ENCODE data around the gene PCNP.
A peak's percentile ranks its signal among the peaks of the same experiment; 100 is the strongest.
"Not testable (repeated sequence)": the region's sequence is repeated elsewhere in the genome, so short reads cannot be mapped to it uniquely, and the experiment has no call there.

PCNP gene

DNA sequence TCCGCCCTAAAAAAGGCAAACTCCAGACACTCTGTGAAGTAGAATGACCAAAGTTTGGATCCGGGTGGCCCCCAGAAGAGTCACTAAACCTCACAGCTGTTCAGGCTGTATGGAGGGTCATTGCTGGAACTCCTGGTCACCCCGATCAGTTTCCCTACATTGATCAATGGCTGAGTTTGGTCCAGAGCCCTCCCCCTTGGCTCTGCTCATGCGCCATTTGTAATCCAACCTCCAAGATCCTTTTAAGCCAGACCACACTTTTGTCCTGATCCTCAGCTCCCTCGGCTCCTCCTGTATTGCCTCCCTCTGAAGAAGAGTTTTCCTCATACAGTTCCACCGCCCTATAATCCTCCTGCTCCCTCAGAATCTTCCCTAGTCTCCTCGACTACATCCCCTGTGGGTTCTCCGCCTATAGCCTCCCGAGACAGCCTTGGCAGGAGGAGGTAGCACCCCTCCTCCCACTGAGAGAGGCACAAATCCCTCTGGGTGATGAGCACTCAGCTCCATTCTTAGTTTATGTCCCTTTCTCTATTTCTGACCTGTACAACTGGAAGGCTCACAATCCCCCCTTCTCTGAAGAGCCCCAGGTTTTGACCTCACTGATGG is 60.7 kb downstream of the PCNP start:
- DNase-seq: no peak

DNA sequence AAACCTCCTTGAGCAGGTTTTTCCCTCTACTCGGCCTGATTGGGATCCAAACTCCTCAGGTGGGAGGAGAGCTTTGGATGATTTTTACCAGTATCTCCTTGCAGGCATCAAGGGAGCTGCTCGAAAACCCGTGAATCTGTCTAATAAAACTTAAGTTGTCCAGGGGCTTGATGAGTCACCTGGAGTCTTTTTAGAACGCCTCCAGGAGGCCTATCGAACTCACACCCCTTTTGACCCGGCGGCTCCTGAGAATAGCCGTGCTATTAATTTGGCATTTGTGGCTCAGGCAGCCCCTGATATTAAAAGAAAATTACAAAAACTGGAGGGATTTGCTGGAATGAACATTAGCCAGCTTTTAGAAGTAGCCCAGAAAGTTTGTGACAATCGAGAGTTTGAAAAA is 61.4 kb downstream of the PCNP start:
- no peak for DNase-seq

DNA sequence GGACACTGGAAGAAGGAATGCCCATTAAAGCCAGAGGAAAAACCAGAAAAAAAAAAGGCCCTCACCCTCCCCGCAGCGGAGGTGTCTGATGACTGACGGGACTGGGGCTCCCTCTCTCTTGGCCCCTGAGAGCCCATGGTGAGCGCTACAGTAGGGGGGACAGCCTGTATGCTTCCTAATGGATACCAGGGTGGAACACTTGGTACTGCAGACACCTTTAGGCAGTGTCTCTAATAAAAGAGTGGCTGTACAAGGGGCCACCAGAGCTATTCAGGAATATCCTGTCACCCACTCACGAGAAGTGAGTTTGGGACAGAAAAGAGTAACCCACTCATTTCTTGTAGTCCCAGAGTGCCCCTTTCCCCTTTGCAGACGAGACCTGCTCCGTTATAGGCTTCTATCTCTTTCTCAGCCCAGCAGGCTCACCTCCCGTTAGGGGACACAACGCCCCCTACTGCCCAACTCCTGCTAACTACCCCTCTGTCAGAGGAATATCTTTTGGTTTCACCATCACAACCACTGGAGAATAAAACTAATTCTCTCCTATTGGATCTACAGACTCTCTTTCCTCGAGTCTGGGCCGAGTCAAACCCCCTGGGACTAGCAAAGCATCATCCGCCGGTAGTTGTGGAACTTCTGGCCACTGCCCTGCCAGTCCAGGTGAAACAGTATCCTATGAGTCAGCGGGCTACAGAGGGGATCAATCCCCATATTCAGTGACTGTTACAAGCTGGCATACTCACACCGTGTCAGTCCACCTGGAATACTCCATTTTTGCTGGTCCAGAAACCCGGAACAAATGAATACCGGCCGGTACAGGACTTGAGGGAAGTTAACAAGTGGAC is 62.2 kb downstream of the PCNP start:
- peak; percentile 58 for DNase-seq

DNA sequence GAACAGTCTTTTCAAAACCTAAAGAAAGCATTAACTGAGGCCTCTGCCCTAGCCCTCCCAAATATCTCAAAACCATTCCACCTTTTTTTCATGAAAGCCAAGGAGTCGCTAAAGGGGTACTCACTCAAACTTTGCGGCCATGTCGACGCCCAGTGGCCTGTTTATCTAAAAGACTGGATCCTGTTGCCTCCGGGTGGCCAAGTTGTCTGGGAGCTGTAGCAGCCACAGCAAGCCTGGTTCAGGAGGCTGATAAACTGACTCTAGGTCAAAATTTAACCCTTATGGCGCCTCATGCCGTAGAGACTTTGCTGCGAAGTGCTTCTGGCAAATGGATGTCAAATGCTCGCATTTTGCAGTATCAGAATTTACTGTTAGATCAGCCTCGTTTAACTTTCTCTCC is 63.5 kb downstream of the PCNP start:
- DNase-seq: no peak

DNA sequence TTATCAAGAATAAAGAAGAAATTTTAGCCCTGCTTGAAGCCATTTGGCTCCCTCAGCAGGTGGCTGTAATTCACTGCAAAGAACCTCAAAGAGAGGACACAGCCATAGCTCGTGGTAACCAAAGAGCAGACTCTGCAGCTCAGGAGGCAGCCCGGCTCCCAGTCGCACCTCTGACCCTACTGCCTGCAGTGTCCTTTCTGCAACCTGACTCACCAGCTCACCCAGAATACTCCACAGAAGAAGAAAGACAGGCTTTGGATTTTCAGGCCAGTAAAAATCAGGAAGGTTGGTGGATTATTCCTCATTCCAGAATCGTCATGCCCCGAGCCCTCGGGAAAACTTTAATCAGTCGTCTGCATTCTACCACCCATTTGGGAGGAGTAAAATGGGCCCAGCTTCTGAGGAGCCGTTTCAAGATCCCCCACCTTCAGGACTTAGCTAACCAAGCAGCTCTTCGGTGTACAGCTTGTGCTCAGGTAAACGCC is 64.3 kb downstream of the PCNP start:
- DNase-seq: no peak

DNA sequence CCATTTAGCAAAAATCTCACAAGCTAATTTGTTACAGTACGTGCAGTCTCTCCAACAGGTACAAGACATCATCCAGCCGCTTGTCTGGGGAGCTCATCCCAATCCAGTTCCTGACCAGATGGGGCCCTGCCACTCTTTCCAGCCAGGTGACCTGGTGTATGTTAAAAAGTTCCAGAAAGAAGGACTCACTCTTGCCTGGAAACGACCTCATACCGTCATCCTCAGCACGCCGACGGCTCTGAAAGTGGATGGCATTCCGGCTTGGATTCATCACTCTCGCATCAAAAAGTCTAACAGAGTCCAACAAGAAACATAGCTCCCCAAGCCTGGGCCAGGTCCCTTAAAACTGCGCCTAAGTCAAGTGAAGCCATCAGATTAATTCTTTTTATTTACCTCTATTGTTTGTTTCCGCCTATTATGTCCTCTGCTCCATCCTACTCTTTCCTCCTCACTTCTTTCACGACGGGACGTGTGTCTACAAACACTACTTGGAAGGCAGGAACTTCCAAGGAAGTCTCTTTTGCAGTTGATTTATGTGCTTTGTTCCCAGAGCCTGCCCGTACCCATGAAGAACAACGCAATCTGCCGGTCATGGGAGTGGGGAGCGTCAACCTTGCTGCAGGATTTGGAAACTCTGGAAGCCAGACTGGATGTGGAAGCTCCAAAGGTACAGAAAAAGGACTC is 65.4 kb downstream of the PCNP start:
- DNase-seq: no peak

DNA sequence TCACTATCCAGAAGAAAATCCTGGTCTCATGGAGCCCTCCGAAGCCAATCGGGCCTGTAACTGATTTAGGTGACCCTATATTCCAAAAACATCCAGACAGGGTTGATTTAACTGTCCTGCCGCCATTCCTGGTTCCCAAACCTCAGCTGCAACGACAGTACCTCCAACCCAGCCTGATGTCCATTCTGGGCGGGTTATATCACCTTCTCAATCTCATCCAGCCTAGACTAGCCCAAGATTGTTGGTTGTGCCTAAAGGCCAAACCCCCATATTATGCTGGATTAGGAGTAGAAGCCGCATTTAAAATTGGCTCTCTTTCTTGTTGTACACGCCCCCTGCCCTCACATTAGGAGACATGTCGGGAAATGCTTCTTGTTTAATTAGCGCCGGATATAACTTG is 66.3 kb downstream of the PCNP start:
- DNase-seq: no peak

DNA sequence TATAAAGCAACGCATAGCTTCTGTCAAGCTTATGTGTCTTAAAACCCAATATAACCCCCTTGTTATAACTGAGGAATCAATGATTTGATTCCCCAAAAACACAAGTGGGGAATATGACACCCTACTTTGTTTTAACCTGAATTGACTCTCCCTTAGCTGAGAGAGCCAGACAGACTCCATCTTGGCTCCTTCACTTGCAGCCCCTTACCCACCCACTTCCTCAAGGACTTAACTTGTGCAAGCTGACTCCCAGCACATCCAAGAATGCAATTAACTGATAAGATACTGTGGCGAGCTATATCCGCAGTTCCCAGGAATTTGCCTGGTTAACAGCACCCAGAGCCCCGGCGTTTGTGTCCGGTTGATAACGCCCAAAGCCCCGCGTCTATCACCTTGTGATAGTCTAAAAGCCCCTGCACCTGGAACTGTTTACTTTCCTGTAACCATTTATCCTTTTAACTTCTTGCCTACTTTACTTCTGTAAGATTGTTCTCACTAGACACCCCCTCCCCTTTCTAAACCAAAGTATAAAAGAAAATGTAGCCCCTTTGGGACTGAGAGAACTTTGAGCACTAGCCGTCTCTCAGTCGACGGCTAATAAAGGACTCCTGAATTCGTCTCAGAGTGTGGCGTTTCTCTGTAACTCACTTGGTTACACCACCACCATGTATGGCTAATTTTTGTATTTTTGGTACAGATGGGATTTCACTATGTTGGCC is 67.6 kb downstream of the PCNP start:
- not testable (repeated sequence) for DNase-seq

DNA sequence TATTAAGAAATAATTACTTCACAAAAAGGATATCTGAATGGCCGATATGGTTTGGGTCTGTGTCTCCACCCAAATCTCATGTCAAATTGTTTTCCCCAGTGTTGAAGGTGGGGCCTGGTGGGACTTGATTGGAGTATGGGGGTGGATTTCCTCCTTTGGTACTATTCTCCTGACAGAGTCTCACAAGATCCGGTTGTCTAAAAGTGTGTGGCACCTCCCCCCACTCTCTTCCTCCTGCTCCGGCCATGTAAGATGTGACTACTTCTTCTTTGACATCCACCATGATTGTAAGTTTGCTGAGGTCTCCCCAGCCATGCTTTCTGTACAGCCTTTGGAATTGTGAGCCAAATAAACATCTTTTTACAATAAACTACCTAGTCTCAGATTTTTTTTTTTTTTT is 68.5 kb downstream of the PCNP start:
- no peak for DNase-seq

DNA sequence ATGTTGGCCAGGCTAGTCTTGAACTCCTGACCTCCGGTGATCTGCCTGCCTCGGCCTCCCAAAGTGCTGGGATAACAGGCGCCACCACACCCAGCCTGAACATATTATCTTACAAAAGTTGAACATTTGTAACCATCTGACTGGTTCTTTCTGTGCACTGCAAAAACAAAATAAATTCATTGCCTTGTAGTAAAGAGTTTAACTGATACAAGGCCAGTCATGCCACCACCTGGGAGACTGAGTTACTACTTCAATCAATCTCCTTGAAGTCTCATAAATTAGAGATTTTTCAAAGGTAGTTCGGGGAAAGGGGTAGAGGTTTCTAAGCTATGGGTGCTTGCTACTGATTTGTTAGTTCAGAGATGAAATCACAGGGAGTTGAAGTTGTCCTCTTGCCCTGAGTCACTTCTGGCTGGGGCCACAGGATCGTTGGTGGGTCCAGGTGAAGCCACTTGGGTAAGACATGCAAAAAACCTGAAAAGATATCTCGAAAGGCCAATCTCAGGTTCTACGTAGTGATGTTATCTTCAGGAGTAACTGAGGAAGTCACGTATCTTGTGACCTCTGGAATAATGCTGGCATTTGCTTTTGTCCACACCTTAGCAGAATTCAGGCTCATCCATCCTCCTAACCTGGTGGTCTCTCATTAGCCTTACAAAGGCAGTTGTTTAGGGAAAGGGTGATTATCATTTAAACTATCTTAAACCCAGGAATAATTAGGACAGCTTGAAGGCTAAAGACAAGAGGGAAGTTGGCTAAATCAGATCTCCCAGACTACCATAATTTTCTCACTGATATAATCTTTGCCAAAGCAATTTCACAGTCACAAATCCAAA is 69.2 kb downstream of the PCNP start:
- DNase-seq: no peak
